ENCODE data around the gene ATP6V1C2.
"Not testable (repeated sequence)": the region's sequence is repeated elsewhere in the genome, so short reads cannot be mapped to it uniquely, and the experiment has no call there.

Gene ATP6V1C2

GRCh38 chr2:10788855-10789254 is 67.4 kb downstream of the ATP6V1C2 start:
- no peak for DNase-seq

GRCh38 chr2:10790228-10790973 is 69.0 kb downstream of the ATP6V1C2 start:
- no peak for DNase-seq

- no peak for DNase-seq
Observed at GRCh38 chr2:10792001-10792634, 70.7 kb downstream of the ATP6V1C2 start.

GRCh38 chr2:10792660-10793400 is 71.4 kb downstream of the ATP6V1C2 start:
- no peak for DNase-seq

- no peak for DNase-seq
Observed at GRCh38 chr2:10793816-10794215, 72.4 kb downstream of the ATP6V1C2 start.

GRCh38 chr2:10794876-10795275 is 73.4 kb downstream of the ATP6V1C2 start:
- no peak for DNase-seq

- no peak for DNase-seq
Observed at GRCh38 chr2:10795508-10796046, 74.1 kb downstream of the ATP6V1C2 start.

GRCh38 chr2:10796703-10797102 is 75.3 kb downstream of the ATP6V1C2 start:
- DNase-seq: no peak

- DNase-seq: no peak
Observed at GRCh38 chr2:10798783-10799182, 77.4 kb downstream of the ATP6V1C2 start.

GRCh38 chr2:10800163-10800562 is 78.7 kb downstream of the ATP6V1C2 start:
- no peak for DNase-seq

- DNase-seq: no peak
Observed at GRCh38 chr2:10802657-10803056, 81.2 kb downstream of the ATP6V1C2 start.

- not testable (repeated sequence) for DNase-seq
Observed at GRCh38 chr2:10805990-10806389, 84.6 kb downstream of the ATP6V1C2 start.

- DNase-seq: no peak
Observed at GRCh38 chr2:10806543-10806942, 85.1 kb downstream of the ATP6V1C2 start.

GRCh38 chr2:10810202-10811161 is 89.1 kb downstream of the ATP6V1C2 start:
- DNase-seq: no peak

GRCh38 chr2:10811517-10811916 is 90.1 kb downstream of the ATP6V1C2 start:
- DNase-seq: no peak

GRCh38 chr2:10812362-10813162 is 91.1 kb downstream of the ATP6V1C2 start, which contains the start of gene PDIA6:
Gene PDIA6, minus strand, starts transcription at chr2:10812785. Its CDS starts 89 bp downstream, at chr2:10812696.
- peak; percentile 92 for DNase-seq

- not testable (repeated sequence) for DNase-seq
Observed at GRCh38 chr2:10813163-10814138, 92.0 kb downstream of the ATP6V1C2 start.

GRCh38 chr2:10814142-10814541 is 92.7 kb downstream of the ATP6V1C2 start:
- DNase-seq: no peak

GRCh38 chr2:10814571-10815331 is 93.3 kb downstream of the ATP6V1C2 start:
- DNase-seq: no peak

All from activated T-cell treated with anti-CD3 and anti-CD28 coated beads for 4 hours (primary cell).